A673 (cell line): ENCODE measurements around the gene CCDC88C. TPM values are rescaled to one million over a fixed set of nuclear protein-coding genes. Genes with fewer than 3 reads are reported as not detected.

ENCODE experiments used
- BruUV-seq: library from RNA; stranded (reverse); fragments of 400-500 nt; replicated peaks from 2 replicates; lab custom pipeline; 2021; lab: Mats Ljungman, UMichigan
- CTCF ChIA-PET: fragments of 300-600 bp; sonication (Branson Sonifier 250); formaldehyde crosslinking; loops from one replicate; lab custom pipeline; 2022; ENCODE audit warnings: antibody characterized with exemption; lab: Charles Lee
- POLR2A ChIA-PET: fragments of 300-600 bp; sonication (Branson Sonifier 250); formaldehyde crosslinking; loops from one replicate; lab custom pipeline; 2022; ENCODE audit warnings: antibody characterized with exemption; ENCODE audit not compliant: low non-redundant PET; lab: Charles Lee
- DNase-seq: peaks from one replicate; pipeline ENCODE4 v3.0.0-alpha.2; 2015; ENCODE audit warnings: low spot score
- H3K27ac ChIP-seq: fragments of 200-600 bp; sonication (generic); 2 replicates; pipeline ENCODE4 v1.5.1; 2016; ENCODE audit warnings: mixed run types, low read depth, mild to moderate bottlenecking, mixed read lengths, antibody characterized with exemption, low read length; ENCODE audit not compliant: poor library complexity, severe bottlenecking
- H3K27me3 ChIP-seq: fragments of 200-600 bp; sonication (generic); replicated peaks from 2 replicates; pipeline ENCODE4 v1.6.1; 2017; ENCODE audit warnings: mixed run types, low read depth, mild to moderate bottlenecking, mixed read lengths, antibody characterized with exemption, low read length; ENCODE audit not compliant: insufficient read depth, poor library complexity
- H3K36me3 ChIP-seq: fragments of 200-600 bp; sonication (generic); 2 replicates; pipeline ENCODE4 v1.6.1; 2016; ENCODE audit warnings: mixed run types, mild to moderate bottlenecking, mixed read lengths, antibody characterized with exemption, low read length; ENCODE audit not compliant: insufficient read depth, poor library complexity, severe bottlenecking
- H3K4me1 ChIP-seq: fragments of 200-600 bp; sonication (generic); 2 replicates; pipeline ENCODE4 v1.6.1; 2017; ENCODE audit warnings: mixed run types, mild to moderate bottlenecking, mixed read lengths, antibody characterized with exemption, low read length; ENCODE audit not compliant: insufficient read depth, poor library complexity, severe bottlenecking
- H3K4me3 ChIP-seq: fragments of 200-600 bp; sonication (generic); 2 replicates; pipeline ENCODE4 v1.5.1; 2016; ENCODE audit warnings: low read depth, mixed run types, mild to moderate bottlenecking, mixed read lengths, low read length; ENCODE audit not compliant: poor library complexity, severe bottlenecking
- H3K9me3 ChIP-seq: fragments of 200-600 bp; sonication (generic); 2 replicates; pipeline ENCODE4 v1.6.1; 2016; ENCODE audit warnings: mixed run types, low read depth, mild to moderate bottlenecking, mixed read lengths, antibody characterized with exemption, low read length; ENCODE audit not compliant: poor library complexity, severe bottlenecking
- EZH2 ChIP-seq: fragments of 200-600 bp; sonication (generic); IDR thresholded peaks from 2 replicates; pipeline ENCODE4 v1.6.1; 2017; ENCODE audit warnings: borderline replicate concordance, low read depth, mild to moderate bottlenecking, mixed read lengths, antibody characterized with exemption, low read length; ENCODE audit not compliant: poor library complexity, severe bottlenecking
- intact Hi-C: fragments of 100-400 bp; cut with micrococcal nuclease; formaldehyde crosslinking; loops from one replicate; pipeline ENCODE4 v1.10.0; 2022; ENCODE audit not compliant: unreplicated experiment
- total RNA-seq: library from RNA; stranded (reverse); gene quantifications from 2 replicates; pipeline ENCODE4 v1.2.3, GENCODE V29; 2021
- TF ChIP-seq, protein P1 (sequence below): fragments of 300-800, 200-600 bp; sonication (generic); conservative IDR thresholded peaks from 2 replicates; pipeline ENCODE4 v1.5.1; 2017; ENCODE audit warnings: low read depth, mild to moderate bottlenecking, antibody characterized with exemption, low read length, moderate library complexity, mixed read lengths

The CCDC88C gene
- total RNA-seq, 1 experiment from 2014 or later, result 49.1 TPM

GRCh38 chr14:91337699-91338335, 79.8 kb downstream of the CCDC88C start:
- no TSS peak for BruUV-seq
- TF ChIP-seq EZH2, result no peak
- TF ChIP-seq, protein P1, sequence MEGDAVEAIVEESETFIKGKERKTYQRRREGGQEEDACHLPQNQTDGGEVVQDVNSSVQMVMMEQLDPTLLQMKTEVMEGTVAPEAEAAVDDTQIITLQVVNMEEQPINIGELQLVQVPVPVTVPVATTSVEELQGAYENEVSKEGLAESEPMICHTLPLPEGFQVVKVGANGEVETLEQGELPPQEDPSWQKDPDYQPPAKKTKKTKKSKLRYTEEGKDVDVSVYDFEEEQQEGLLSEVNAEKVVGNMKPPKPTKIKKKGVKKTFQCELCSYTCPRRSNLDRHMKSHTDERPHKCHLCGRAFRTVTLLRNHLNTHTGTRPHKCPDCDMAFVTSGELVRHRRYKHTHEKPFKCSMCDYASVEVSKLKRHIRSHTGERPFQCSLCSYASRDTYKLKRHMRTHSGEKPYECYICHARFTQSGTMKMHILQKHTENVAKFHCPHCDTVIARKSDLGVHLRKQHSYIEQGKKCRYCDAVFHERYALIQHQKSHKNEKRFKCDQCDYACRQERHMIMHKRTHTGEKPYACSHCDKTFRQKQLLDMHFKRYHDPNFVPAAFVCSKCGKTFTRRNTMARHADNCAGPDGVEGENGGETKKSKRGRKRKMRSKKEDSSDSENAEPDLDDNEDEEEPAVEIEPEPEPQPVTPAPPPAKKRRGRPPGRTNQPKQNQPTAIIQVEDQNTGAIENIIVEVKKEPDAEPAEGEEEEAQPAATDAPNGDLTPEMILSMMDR, result no peak
- H3K27ac ChIP-seq, result no peak overlapping the region
- intact Hi-C loops, result no loop called here
- CTCF ChIA-PET, result no interaction called here
- H3K9me3 ChIP-seq, result no peaks in the 10 kb centered on the region
- peaks cover 8% of the 10 kb centered on the region for H3K4me1 ChIP-seq
- H3K4me3 ChIP-seq, result no peak overlapping the region
- DNase-seq, result no peak
- H3K27me3 ChIP-seq, result no peaks in the 10 kb centered on the region
- peaks cover 8% of the 10 kb centered on the region for H3K36me3 ChIP-seq
- POLR2A ChIA-PET, result no interaction called here

- no peaks in the 10 kb centered on the region for H3K9me3 ChIP-seq
- no TSS peak for BruUV-seq
- intact Hi-C loops, result no loop called here
- no peak overlapping the region for H3K27ac ChIP-seq
- ChIA-PET CTCF (no interaction called here), POLR2A (no interaction called here)
- peaks cover 8% of the 10 kb centered on the region for H3K36me3 ChIP-seq
- DNase-seq, result no peak
- H3K27me3 ChIP-seq, result no peaks in the 10 kb centered on the region
- TF ChIP-seq EZH2, result no peak
- TF ChIP-seq, protein P1, result no peak
- H3K4me1 ChIP-seq, result no peaks in the 10 kb centered on the region
- H3K4me3 ChIP-seq, result no peak overlapping the region
Observed at GRCh38 chr14:91336093-91336450, 81.5 kb downstream of the CCDC88C start.

GRCh38 chr14:91335191-91336092, 82.2 kb downstream of the CCDC88C start:
- BruUV-seq, result no TSS peak
- CTCF ChIA-PET, result no interaction called here
- no peaks in the 10 kb centered on the region for H3K4me1 ChIP-seq
- POLR2A ChIA-PET, result no interaction called here
- H3K36me3 ChIP-seq, result peaks cover 8% of the 10 kb centered on the region
- no peak for TF ChIP-seq EZH2
- TF ChIP-seq, protein P1, result no peak
- intact Hi-C loops, result no loop called here
- H3K27ac ChIP-seq, result no peak overlapping the region
- DNase-seq, result no peak
- H3K9me3 ChIP-seq, result no peaks in the 10 kb centered on the region
- H3K27me3 ChIP-seq, result no peaks in the 10 kb centered on the region
- no peak overlapping the region for H3K4me3 ChIP-seq
